Thymus (tissue), 11 donors: ENCODE measurements around the gene FBXW8. TPM values are rescaled to one million over a fixed set of nuclear protein-coding genes. Genes with fewer than 3 reads are reported as not detected.

Source experiments
- DNase-seq, 9 donors: peaks; one replicate each; pipeline ENCODE4 v3.0.0-alpha.2; 2013; ENCODE audit warnings: low spot score in 9 of 9, low read depth in 6 of 9, missing footprints in 1 of 9
- H3K27ac ChIP-seq, 2 donors: one replicate each; pipeline ENCODE4 v1.5.1; 2013; ENCODE audit warnings: control low read depth in 1 of 2, low read depth in 1 of 2, low read length in 1 of 2, mild to moderate bottlenecking in 1 of 2, moderate library complexity in 1 of 2
- H3K27me3 ChIP-seq, 2 donors: one replicate each; pipeline ENCODE4 v1.5.1; 2013; ENCODE audit warnings: low read length in 1 of 2; ENCODE audit not compliant: control insufficient read depth in 2 of 2, insufficient read depth in 1 of 2
- H3K36me3 ChIP-seq, 2 donors: one replicate each; pipeline ENCODE4 v1.5.1; 2013; ENCODE audit warnings: low read length in 1 of 2, mild to moderate bottlenecking in 1 of 2, moderate library complexity in 1 of 2; ENCODE audit not compliant: control insufficient read depth in 2 of 2, insufficient read depth in 2 of 2
- H3K4me1 ChIP-seq, 2 donors: one replicate each; pipeline ENCODE4 v1.5.1; 2013; ENCODE audit warnings: low read length in 2 of 2; ENCODE audit not compliant: control insufficient read depth in 2 of 2, insufficient read depth in 2 of 2
- H3K4me3 ChIP-seq, 2 donors: one replicate each; pipeline ENCODE4 v1.5.1; 2013; ENCODE audit warnings: low read length in 2 of 2, control low read depth in 1 of 2, mild to moderate bottlenecking in 1 of 2
- H3K9me3 ChIP-seq, 2 donors: one replicate each; pipeline ENCODE4 v1.5.1; 2013; ENCODE audit warnings: low read length in 1 of 2, mild to moderate bottlenecking in 1 of 2; ENCODE audit not compliant: control insufficient read depth in 2 of 2, insufficient read depth in 1 of 2
- WGBS: extraction: QIAGEN DNeasy Blood & Tissue Kit; methylation state at CpG from one replicate; pipeline ENCODE4 v1.1.7; 2013; 5-methylcytosine and 5-hydroxymethylcytosine counted together
- polyA plus RNA-seq: library from polyadenylated mRNA; stranded (reverse); fragments of 200-250 nt; gene quantifications from one replicate; pipeline ENCODE4 v1.2.3, GENCODE V29; 2013
- total RNA-seq: library from RNA; stranded (reverse); fragments of 120-200 nt; gene quantifications from one replicate; pipeline ENCODE4 v1.2.4, GENCODE V29; 2013
- donor health status: healthy.

Gene FBXW8
- total and polyA plus RNA-seq, 2 donors: 4.5 to 6.0 TPM

DNA sequence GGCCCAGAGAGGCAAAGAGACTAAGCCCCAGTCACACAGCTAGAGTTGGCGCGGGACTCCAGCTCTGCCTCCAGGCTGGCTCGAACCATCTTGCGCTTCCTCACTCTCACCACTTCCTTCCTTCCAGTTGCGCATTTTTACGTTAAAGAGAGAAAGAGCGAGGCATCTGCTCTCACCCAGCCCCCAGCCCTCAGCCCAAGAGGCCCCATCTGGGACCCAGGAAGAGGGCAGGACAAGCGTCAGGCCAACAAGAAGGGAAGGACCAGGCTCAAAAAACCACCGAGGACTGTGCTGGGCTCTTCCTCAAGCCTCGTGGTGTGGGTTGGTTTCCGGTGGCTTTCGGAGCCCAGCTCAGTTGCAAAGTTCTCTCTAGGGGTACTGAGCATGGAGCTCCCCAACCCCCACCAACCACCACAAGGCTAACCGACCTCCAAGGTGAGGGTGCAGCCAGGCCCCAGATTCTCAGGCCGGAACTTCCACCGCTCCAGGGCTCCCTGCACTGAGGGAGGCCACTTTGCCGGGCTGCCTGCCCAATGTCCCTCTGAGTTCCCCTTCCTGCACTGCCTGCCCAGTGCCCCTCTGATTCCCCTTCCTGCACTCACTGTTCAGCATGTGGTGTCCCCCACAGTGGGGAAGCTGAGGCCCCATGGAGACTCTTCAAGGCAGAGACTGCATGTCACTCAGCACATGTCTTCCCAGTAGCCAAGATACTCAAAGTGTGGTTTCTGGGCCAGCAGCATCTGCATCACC, 152.6 kb downstream of the FBXW8 start:
- Histone ChIP-seq H3K4me1 (peaks cover 19 to 57% of the 10 kb centered on the region in 2 donors), H3K9me3 (no peaks in the 10 kb centered on the region), H3K36me3 (no peaks in the 10 kb centered on the region), H3K27ac (peak overlapping the region; percentile 71 to 86), H3K4me3 (peak overlapping the region in 1 of 2 donors; percentile 6), H3K27me3 (no peaks in the 10 kb centered on the region)
- WGBS: 5% methylated on average over 16 of the region's 16 CpGs
- peak; percentile 38 to 88 (median 59) for DNase-seq

- H3K9me3 ChIP-seq: no peaks in the 10 kb centered on the region
- no peaks in the 10 kb centered on the region for H3K27me3 ChIP-seq
- H3K27ac ChIP-seq: peak overlapping the region in 1 of 2 donors; percentile 86
- no peak for DNase-seq
- 95% methylated on average over 7 of the region's 7 CpGs for WGBS
- H3K4me1 ChIP-seq: peaks cover 19 to 57% of the 10 kb centered on the region in 2 donors
- no peaks in the 10 kb centered on the region for H3K36me3 ChIP-seq
- H3K4me3 ChIP-seq: no peak overlapping the region
Measured at GRCh38 chr12:117064049-117064448, 153.3 kb downstream of the FBXW8 start.

DNA sequence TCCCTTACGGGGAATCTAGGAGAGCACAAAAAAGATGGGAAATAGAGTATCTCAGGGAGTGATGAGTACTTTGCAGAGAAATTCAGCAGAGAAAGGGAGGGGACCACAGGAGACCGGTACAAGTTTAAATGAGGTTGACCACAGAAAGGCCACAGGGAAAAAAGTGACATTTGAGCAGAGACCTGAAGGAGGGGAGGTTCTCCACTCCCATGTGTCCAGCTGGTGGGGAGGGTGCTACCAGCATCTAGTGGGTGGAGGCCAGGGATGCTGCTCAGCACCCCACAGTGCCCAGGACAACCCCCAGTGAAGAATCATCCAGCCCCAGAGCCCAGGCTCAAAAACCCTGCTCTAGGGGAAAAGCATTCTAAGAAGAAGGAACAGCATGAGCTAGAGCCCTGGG, 153.8 kb downstream of the FBXW8 start:
- Histone ChIP-seq H3K27ac (peak overlapping the region in 1 of 2 donors; percentile 86), H3K9me3 (no peaks in the 10 kb centered on the region), H3K4me3 (no peak overlapping the region), H3K4me1 (peaks cover 19 to 57% of the 10 kb centered on the region in 2 donors), H3K27me3 (no peaks in the 10 kb centered on the region), H3K36me3 (no peaks in the 10 kb centered on the region)
- 74% methylated on average over 2 of the region's 2 CpGs for WGBS
- DNase-seq: no peak

DNA sequence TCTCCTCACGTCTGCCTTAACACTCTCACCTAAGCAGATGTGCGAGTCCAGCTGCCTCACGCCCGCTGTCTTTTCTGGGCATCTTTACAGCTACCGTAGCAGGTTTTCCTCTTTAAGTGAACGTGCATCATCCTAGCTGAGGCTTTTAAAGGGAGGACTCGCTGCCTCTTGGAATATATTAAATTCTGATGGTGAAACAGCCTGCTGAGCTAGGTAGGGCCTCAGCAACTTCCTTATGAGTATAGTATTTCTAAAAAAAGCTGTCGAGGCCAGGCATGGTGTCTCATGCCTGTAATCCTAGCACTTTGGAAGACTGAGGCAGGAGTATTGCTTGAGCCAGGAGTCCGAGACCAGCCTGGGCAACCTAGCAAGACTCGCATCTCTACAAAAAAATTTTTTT, 156.3 kb downstream of the FBXW8 start:
- Histone ChIP-seq H3K27ac (no peak overlapping the region), H3K36me3 (peaks cover 0 to 2% of the 10 kb centered on the region in 2 donors), H3K4me1 (peaks cover 15 to 44% of the 10 kb centered on the region in 2 donors), H3K9me3 (no peaks in the 10 kb centered on the region), H3K27me3 (no peaks in the 10 kb centered on the region), H3K4me3 (no peak overlapping the region)
- 90% methylated on average over 10 of the region's 10 CpGs for WGBS
- DNase-seq: no peak

- H3K27me3 ChIP-seq: no peaks in the 10 kb centered on the region
- 92% methylated on average over 3 of the region's 3 CpGs for WGBS
- no peak overlapping the region for H3K27ac ChIP-seq
Measured at GRCh38 chr12:117067638-117068037, 156.9 kb downstream of the FBXW8 start.

GRCh38 chr12:117068492-117068891, 157.7 kb downstream of the FBXW8 start:
- 96% methylated on average over 8 of the region's 8 CpGs for WGBS
- no peaks in the 10 kb centered on the region for H3K9me3 ChIP-seq

More at GRCh38 chr12:117067638-117068037, 156.9 kb downstream of the FBXW8 start:
- no peak for DNase-seq
- Histone ChIP-seq H3K4me3 (no peak overlapping the region), H3K9me3 (no peaks in the 10 kb centered on the region), H3K36me3 (peaks cover 0 to 2% of the 10 kb centered on the region in 2 donors), H3K4me1 (peaks cover 11 to 38% of the 10 kb centered on the region in 2 donors)

GRCh38 chr12:117069101-117069797, 158.5 kb downstream of the FBXW8 start:
- peaks cover 0 to 22% of the 10 kb centered on the region in 2 donors for H3K4me1 ChIP-seq
- H3K9me3 ChIP-seq: no peaks in the 10 kb centered on the region
- 92% methylated on average over 17 of the region's 17 CpGs for WGBS
- no peak overlapping the region for H3K4me3 ChIP-seq
- no peak for DNase-seq
- H3K36me3 ChIP-seq: peaks cover 0 to 2% of the 10 kb centered on the region in 2 donors
- no peaks in the 10 kb centered on the region for H3K27me3 ChIP-seq
- no peak overlapping the region for H3K27ac ChIP-seq

More at GRCh38 chr12:117068492-117068891, 157.7 kb downstream of the FBXW8 start:
- no peak overlapping the region for H3K4me3 ChIP-seq
- H3K27ac ChIP-seq: no peak overlapping the region
- peaks cover 0 to 2% of the 10 kb centered on the region in 2 donors for H3K36me3 ChIP-seq
- peaks cover 4 to 29% of the 10 kb centered on the region in 2 donors for H3K4me1 ChIP-seq
- DNase-seq: no peak
- no peaks in the 10 kb centered on the region for H3K27me3 ChIP-seq

DNA sequence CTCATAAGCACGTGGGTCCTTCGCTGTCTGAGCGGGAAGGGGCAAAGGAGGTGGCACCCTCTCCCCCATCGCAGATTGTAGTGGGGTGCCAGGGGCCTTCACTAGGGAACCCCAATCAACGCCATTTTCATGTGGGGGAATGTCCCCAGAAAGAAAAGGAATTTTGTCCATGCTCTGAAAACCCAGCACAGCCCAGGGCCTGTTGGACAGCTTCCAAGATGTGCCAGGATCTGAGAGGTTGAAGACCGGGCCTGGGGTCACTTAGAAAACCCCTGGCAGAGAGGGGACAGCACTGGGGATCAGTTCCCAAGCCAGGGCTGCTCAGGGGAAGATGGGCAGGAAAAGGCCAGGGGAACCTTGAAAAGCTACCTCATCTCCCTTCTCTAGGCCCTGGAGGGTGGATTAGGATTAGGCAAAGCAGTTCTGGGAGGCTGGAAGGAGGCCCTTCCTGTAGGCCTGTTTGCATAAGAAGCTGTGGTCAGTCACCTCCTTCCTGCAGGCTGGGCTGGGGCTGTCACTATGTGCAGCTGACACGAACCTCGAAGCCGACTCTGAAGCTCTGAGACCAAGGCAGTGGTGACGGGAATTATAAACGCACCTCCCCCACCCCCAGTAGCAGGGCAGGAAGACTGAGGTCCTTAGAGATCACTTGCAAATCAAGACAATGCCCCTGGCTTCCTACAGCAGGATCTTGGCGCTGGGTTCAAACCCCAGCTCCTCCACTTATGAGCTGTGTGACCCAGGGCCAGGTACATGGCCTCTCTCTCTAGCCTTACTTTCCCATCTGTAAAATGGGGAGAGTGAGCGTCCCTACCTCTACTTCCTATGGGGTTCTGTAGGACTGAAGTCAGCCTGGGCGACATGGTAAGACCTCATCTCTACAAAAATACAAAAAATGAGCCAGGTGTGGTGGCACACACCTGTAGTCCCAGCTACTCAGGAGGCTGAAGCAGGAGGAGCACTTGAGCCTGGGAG, 159.5 kb downstream of the FBXW8 start:
- Histone ChIP-seq H3K27ac (no peak overlapping the region), H3K4me3 (no peak overlapping the region), H3K4me1 (peaks cover 0 to 13% of the 10 kb centered on the region in 2 donors), H3K27me3 (no peaks in the 10 kb centered on the region), H3K36me3 (peaks cover 0 to 2% of the 10 kb centered on the region in 2 donors), H3K9me3 (no peaks in the 10 kb centered on the region)
- 78% methylated on average over 14 of the region's 14 CpGs for WGBS
- no peak for DNase-seq
